ENCODE results near the gene GCNA.
A peak's percentile ranks its signal among the peaks of the same experiment; 100 is the strongest.
"Not testable (repeated sequence)": the region's sequence is repeated elsewhere in the genome, so short reads cannot be mapped to it uniquely, and the experiment has no call there.

GCNA gene

GRCh38 chrX:71636438-71637252, 58.4 kb downstream of the GCNA start:
- DNase-seq (ENCODE audit: low read depth), result no peak
- no peak overlapping the region for H3K4me3 ChIP-seq (ENCODE audit: control insufficient read depth, low read depth, low read length)
- no peak for TF ChIP-seq CTCF (IDR thresholded peaks at IDR 0.05; ENCODE audit: control insufficient read depth, insufficient read depth, low read depth, low read length, missing control alignments)

- no peak overlapping the region for H3K4me3 ChIP-seq (ENCODE audit: control insufficient read depth, low read depth, low read length)
- no peak for DNase-seq (ENCODE audit: low read depth)
- no peak for TF ChIP-seq CTCF (IDR thresholded peaks at IDR 0.05; ENCODE audit: control insufficient read depth, insufficient read depth, low read depth, low read length, missing control alignments)
Observed at GRCh38 chrX:71637253-71637618, 59.0 kb downstream of the GCNA start.

- DNase-seq (ENCODE audit: low read depth), result peak; percentile 21
- no peak for TF ChIP-seq CTCF (IDR thresholded peaks at IDR 0.05; ENCODE audit: control insufficient read depth, insufficient read depth, low read depth, low read length, missing control alignments)
- no peak overlapping the region for H3K4me3 ChIP-seq (ENCODE audit: control insufficient read depth, low read depth, low read length)
Observed at GRCh38 chrX:71637848-71638247, 59.6 kb downstream of the GCNA start.

- DNase-seq (ENCODE audit: low read depth), result no peak
- TF ChIP-seq CTCF (IDR thresholded peaks at IDR 0.05; ENCODE audit: control insufficient read depth, insufficient read depth, low read depth, low read length, missing control alignments), result no peak
- H3K4me3 ChIP-seq (ENCODE audit: control insufficient read depth, low read depth, low read length), result no peak overlapping the region
Observed at GRCh38 chrX:71638409-71638808, 60.2 kb downstream of the GCNA start.

GRCh38 chrX:71640002-71640401, 61.8 kb downstream of the GCNA start:
- no peak overlapping the region for H3K4me3 ChIP-seq (ENCODE audit: control insufficient read depth, low read depth, low read length)
- no peak for TF ChIP-seq CTCF (IDR thresholded peaks at IDR 0.05; ENCODE audit: control insufficient read depth, insufficient read depth, low read depth, low read length, missing control alignments)
- DNase-seq (ENCODE audit: low read depth), result no peak

GRCh38 chrX:71644406-71644805, 66.2 kb downstream of the GCNA start:
- not testable (repeated sequence) for DNase-seq (ENCODE audit: low read depth); H3K4me3 ChIP-seq (ENCODE audit: control insufficient read depth, low read depth, low read length)

- no peak for DNase-seq (ENCODE audit: low read depth)
- H3K4me3 ChIP-seq (ENCODE audit: control insufficient read depth, low read depth, low read length), result no peak overlapping the region
- TF ChIP-seq CTCF (IDR thresholded peaks at IDR 0.05; ENCODE audit: control insufficient read depth, insufficient read depth, low read depth, low read length, missing control alignments), result no peak
Observed at GRCh38 chrX:71650333-71650969, 72.2 kb downstream of the GCNA start.
